ENCODE measurements around the gene GPATCH2.

The GPATCH2 gene

DNA sequence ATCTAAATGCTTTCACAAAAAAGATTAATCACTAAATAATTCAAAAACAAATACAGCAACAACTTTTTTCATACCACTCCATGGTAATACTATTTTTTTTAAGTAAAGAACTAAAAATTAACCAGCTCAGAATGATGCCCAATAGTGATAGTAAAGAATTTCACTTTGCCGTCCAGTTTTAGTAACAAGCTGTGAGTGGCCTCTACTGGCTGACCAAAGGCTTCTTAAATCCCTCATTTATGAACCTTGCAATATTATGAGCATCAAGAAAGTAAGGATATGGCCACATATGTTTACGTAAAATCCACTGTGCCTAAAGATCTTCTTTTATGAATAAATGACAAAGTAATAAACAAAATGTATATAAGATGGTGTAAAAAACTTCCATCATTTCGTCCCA is 108.6 kb downstream of the GPATCH2 start:
- TF ChIP-seq, protein P1, sequence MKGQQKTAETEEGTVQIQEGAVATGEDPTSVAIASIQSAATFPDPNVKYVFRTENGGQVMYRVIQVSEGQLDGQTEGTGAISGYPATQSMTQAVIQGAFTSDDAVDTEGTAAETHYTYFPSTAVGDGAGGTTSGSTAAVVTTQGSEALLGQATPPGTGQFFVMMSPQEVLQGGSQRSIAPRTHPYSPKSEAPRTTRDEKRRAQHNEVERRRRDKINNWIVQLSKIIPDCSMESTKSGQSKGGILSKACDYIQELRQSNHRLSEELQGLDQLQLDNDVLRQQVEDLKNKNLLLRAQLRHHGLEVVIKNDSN (IDR thresholded peaks at IDR 0.05), result no peak
- TF ChIP-seq EP300 (IDR thresholded peaks at IDR 0.05; ENCODE audit: borderline replicate concordance), result no peak
- TF ChIP-seq TCF12 (IDR thresholded peaks at IDR 0.05; ENCODE audit: low read depth), result no peak
- TF ChIP-seq, protein P2, sequence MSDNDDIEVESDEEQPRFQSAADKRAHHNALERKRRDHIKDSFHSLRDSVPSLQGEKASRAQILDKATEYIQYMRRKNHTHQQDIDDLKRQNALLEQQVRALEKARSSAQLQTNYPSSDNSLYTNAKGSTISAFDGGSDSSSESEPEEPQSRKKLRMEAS (IDR thresholded peaks at IDR 0.05), result no peak
- TF ChIP-seq TAF1 (IDR thresholded peaks at IDR 0.05; ENCODE audit: low read depth), result no peak
- TF ChIP-seq CEBPB (IDR thresholded peaks at IDR 0.05), result no peak

DNA sequence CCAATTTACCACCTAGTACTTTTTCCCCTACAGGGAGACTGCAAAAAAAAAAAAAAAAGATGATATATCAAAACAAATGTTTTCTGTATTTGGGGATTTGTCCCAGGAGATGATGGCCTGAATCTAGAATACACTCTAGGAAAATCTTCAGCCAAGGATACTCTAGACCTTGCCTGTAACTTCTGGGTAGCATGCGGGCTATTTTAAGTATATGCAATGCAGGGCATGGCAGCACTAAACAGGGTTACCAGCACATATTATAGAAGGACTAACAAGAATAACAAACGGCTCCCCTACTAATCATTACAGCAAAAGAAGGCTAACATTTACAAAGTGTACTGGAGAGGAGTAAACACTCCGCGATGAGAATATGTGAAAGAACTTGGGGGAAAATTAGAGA is 109.6 kb downstream of the GPATCH2 start:
- TF ChIP-seq YY1 (IDR thresholded peaks at IDR 0.05; ENCODE audit: low read depth) (no peak), TCF12 (IDR thresholded peaks at IDR 0.05; ENCODE audit: low read depth) (no peak), EGR1 (IDR thresholded peaks at IDR 0.05) (no peak)
- TF ChIP-seq, protein P2 (IDR thresholded peaks at IDR 0.05), result no peak
- TF ChIP-seq, protein P1 (IDR thresholded peaks at IDR 0.05), result no peak
- TF ChIP-seq, protein P3, sequence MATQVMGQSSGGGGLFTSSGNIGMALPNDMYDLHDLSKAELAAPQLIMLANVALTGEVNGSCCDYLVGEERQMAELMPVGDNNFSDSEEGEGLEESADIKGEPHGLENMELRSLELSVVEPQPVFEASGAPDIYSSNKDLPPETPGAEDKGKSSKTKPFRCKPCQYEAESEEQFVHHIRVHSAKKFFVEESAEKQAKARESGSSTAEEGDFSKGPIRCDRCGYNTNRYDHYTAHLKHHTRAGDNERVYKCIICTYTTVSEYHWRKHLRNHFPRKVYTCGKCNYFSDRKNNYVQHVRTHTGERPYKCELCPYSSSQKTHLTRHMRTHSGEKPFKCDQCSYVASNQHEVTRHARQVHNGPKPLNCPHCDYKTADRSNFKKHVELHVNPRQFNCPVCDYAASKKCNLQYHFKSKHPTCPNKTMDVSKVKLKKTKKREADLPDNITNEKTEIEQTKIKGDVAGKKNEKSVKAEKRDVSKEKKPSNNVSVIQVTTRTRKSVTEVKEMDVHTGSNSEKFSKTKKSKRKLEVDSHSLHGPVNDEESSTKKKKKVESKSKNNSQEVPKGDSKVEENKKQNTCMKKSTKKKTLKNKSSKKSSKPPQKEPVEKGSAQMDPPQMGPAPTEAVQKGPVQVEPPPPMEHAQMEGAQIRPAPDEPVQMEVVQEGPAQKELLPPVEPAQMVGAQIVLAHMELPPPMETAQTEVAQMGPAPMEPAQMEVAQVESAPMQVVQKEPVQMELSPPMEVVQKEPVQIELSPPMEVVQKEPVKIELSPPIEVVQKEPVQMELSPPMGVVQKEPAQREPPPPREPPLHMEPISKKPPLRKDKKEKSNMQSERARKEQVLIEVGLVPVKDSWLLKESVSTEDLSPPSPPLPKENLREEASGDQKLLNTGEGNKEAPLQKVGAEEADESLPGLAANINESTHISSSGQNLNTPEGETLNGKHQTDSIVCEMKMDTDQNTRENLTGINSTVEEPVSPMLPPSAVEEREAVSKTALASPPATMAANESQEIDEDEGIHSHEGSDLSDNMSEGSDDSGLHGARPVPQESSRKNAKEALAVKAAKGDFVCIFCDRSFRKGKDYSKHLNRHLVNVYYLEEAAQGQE (IDR thresholded peaks at IDR 0.05; ENCODE audit: low read depth), result no peak

DNA sequence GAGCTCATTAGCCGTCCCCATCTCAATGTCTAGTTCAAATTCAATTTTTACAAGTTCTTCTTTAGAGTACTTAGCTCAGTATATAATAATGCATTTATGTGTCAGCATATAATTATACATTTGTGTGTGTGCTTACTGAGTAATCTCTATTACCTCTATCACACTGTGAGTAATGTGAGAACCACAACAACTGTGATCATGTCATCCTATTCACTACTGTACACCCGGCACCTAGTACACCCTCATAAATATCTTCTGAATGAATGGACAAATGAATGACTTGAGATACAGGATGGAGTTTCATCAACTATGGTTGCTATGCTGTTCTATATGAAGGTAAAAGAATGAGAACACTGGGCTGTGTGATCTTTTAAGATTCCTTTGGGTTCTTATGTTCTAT is 124.0 kb downstream of the GPATCH2 start:
- TF ChIP-seq FOXM1 (IDR thresholded peaks at IDR 0.05; ENCODE audit: borderline replicate concordance, low read depth) (no peak), ZBTB7A (IDR thresholded peaks at IDR 0.05; ENCODE audit: low read depth) (no peak), TAF1 (IDR thresholded peaks at IDR 0.05; ENCODE audit: low read depth) (no peak), CEBPB (IDR thresholded peaks at IDR 0.05) (no peak), NFIC (IDR thresholded peaks at IDR 0.05) (no peak), EP300 (IDR thresholded peaks at IDR 0.05; ENCODE audit: borderline replicate concordance) (no peak), YY1 (IDR thresholded peaks at IDR 0.05; ENCODE audit: low read depth) (no peak), TEAD4 (IDR thresholded peaks at IDR 0.05) (no peak), CREB1 (IDR thresholded peaks at IDR 0.05; ENCODE audit: low read depth) (no peak), RAD21 (IDR thresholded peaks at IDR 0.05; ENCODE audit: low read depth) (no peak)
- TF ChIP-seq, protein P1 (IDR thresholded peaks at IDR 0.05), result no peak
- TF ChIP-seq, protein P3 (IDR thresholded peaks at IDR 0.05; ENCODE audit: low read depth), result no peak
- TF ChIP-seq, protein P2 (IDR thresholded peaks at IDR 0.05), result no peak

DNA sequence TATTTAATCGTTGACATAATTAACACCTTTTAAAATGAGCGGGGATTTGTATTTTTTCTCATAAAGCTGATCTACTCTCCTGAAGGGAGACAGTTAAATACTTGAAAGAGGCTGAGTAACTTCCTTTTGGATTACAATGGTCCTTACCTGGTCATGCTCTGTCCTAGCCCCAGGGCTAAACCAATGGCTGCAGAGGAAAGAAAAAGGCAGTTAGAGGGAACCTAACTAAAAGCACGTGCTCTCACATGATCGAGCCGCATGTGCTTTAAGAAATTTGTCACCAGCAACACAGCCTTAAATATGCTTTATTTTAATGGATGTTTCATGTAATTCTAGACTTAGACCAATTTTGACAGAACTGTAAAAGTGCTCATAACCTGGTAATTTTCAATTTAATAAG is 132.7 kb downstream of the GPATCH2 start:
- TF ChIP-seq ZBTB7A (IDR thresholded peaks at IDR 0.05; ENCODE audit: low read depth), result no peak
- no peak for TF ChIP-seq YY1 (IDR thresholded peaks at IDR 0.05; ENCODE audit: low read depth)
- no peak for TF ChIP-seq TCF12 (IDR thresholded peaks at IDR 0.05; ENCODE audit: low read depth)
- TF ChIP-seq TAF1 (IDR thresholded peaks at IDR 0.05; ENCODE audit: low read depth), result no peak
- TF ChIP-seq, protein P3 (IDR thresholded peaks at IDR 0.05; ENCODE audit: low read depth), result no peak
- no peak for TF ChIP-seq RAD21 (IDR thresholded peaks at IDR 0.05; ENCODE audit: low read depth)
- no peak for TF ChIP-seq CEBPB (IDR thresholded peaks at IDR 0.05)
- TF ChIP-seq, protein P1 (IDR thresholded peaks at IDR 0.05), result no peak
- TF ChIP-seq, protein P2 (IDR thresholded peaks at IDR 0.05), result no peak
- no peak for TF ChIP-seq TEAD4 (IDR thresholded peaks at IDR 0.05)

Data from Ishikawa (cell line).